Measurements from ENCODE around the gene MLYCD. TPM values are rescaled to one million over a fixed set of nuclear protein-coding genes. Genes with fewer than 3 reads are reported as not detected.

MLYCD gene
- total RNA-seq, 1 donor from 2014 or later = 9.4 TPM

GRCh38 chr16:83945587-83945986 is 46.7 kb downstream of the MLYCD start:
- H3K36me3 Mint-ChIP-seq (ENCODE audit: insufficient read depth) = peaks cover 2% of the 10 kb centered on the region
- H3K27ac Mint-ChIP-seq = no peak overlapping the region
- H3K9me3 Mint-ChIP-seq (ENCODE audit: low read depth) = no peaks in the 10 kb centered on the region
- H3K27me3 Mint-ChIP-seq = peaks cover 3% of the 10 kb centered on the region
- H3K4me1 Mint-ChIP-seq (ENCODE audit: low read depth) = peaks cover 36% of the 10 kb centered on the region
- H3K4me3 Mint-ChIP-seq (ENCODE audit: low read depth) = no peak overlapping the region
- no peak for TF ChIP-seq CTCF (IDR thresholded peaks at IDR 0.05; ENCODE audit: unreplicated experiment)
- DNase-seq (ENCODE audit: low spot score, unreplicated experiment) = no peak

- TF ChIP-seq CTCF (IDR thresholded peaks at IDR 0.05; ENCODE audit: unreplicated experiment) = no peak
- H3K36me3 Mint-ChIP-seq (ENCODE audit: insufficient read depth) = no peaks in the 10 kb centered on the region
- peaks cover 32% of the 10 kb centered on the region for H3K4me1 Mint-ChIP-seq (ENCODE audit: low read depth)
- peak overlapping the region; percentile 47 for H3K27ac Mint-ChIP-seq
- no peak overlapping the region for H3K4me3 Mint-ChIP-seq (ENCODE audit: low read depth)
- no peaks in the 10 kb centered on the region for H3K9me3 Mint-ChIP-seq (ENCODE audit: low read depth)
- no peak for DNase-seq (ENCODE audit: low spot score, unreplicated experiment)
- H3K27me3 Mint-ChIP-seq = no peaks in the 10 kb centered on the region
Observed at GRCh38 chr16:83946154-83946780, 47.4 kb downstream of the MLYCD start.

- H3K4me1 Mint-ChIP-seq (ENCODE audit: low read depth) = peaks cover 32% of the 10 kb centered on the region
- H3K9me3 Mint-ChIP-seq (ENCODE audit: low read depth) = no peaks in the 10 kb centered on the region
- no peak for TF ChIP-seq CTCF (IDR thresholded peaks at IDR 0.05; ENCODE audit: unreplicated experiment)
- peak overlapping the region; percentile 47 for H3K27ac Mint-ChIP-seq
- no peaks in the 10 kb centered on the region for H3K27me3 Mint-ChIP-seq
- H3K4me3 Mint-ChIP-seq (ENCODE audit: low read depth) = no peak overlapping the region
- DNase-seq (ENCODE audit: low spot score, unreplicated experiment) = no peak
- no peaks in the 10 kb centered on the region for H3K36me3 Mint-ChIP-seq (ENCODE audit: insufficient read depth)
Observed at GRCh38 chr16:83946781-83947566, 48.1 kb downstream of the MLYCD start.

- no peak for TF ChIP-seq CTCF (IDR thresholded peaks at IDR 0.05; ENCODE audit: unreplicated experiment)
- H3K4me1 Mint-ChIP-seq (ENCODE audit: low read depth) = peaks cover 30% of the 10 kb centered on the region
- no peak for DNase-seq (ENCODE audit: low spot score, unreplicated experiment)
Observed at GRCh38 chr16:83947642-83948234, 48.8 kb downstream of the MLYCD start.

GRCh38 chr16:83948914-83949723 is 50.2 kb downstream of the MLYCD start:
- Mint-ChIP-seq H3K4me1 (ENCODE audit: low read depth) (peaks cover 19% of the 10 kb centered on the region), H3K9me3 (ENCODE audit: low read depth) (no peaks in the 10 kb centered on the region), H3K27ac (no peak overlapping the region), H3K27me3 (peaks cover 3% of the 10 kb centered on the region), H3K36me3 (ENCODE audit: insufficient read depth) (no peaks in the 10 kb centered on the region), H3K4me3 (ENCODE audit: low read depth) (no peak overlapping the region)
- no peak for DNase-seq (ENCODE audit: low spot score, unreplicated experiment)
- TF ChIP-seq CTCF (IDR thresholded peaks at IDR 0.05; ENCODE audit: unreplicated experiment) = no peak

More at GRCh38 chr16:83947642-83948234, 48.8 kb downstream of the MLYCD start:
- Mint-ChIP-seq H3K4me3 (ENCODE audit: low read depth) (no peak overlapping the region), H3K27me3 (no peaks in the 10 kb centered on the region), H3K36me3 (ENCODE audit: insufficient read depth) (no peaks in the 10 kb centered on the region), H3K9me3 (ENCODE audit: low read depth) (no peaks in the 10 kb centered on the region), H3K27ac (no peak overlapping the region)

Measured in progenitor cell of endocrine pancreas (in vitro differentiated cells).